ENCODE results near the gene ARID4B. TPM values are rescaled to one million over a fixed set of nuclear protein-coding genes. Genes with fewer than 3 reads are reported as not detected.

ARID4B gene
- total RNA-seq, 4 donors from 2014 or later = 23.6 to 37.9 (median 33.0) TPM

DNA sequence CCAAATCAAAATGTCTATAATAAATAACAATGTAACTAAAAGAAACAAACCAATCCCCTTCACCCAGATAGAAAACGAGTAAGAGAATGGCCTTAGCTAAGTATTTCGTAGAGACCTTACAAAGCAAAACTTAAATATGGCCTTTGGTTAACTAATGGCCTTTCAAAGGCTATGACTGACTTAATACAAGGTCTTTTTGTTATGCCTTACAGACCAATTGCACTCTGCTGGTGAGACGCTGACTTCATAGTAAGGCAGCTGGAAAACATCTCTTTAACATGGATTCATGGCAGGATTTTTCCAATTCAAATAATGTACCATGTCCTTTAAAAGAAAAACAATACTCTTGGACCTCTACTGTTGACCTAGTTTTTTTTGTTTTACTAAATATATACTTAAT, 23.5 kb upstream of the ARID4B start:
- TF ChIP-seq, protein P1, sequence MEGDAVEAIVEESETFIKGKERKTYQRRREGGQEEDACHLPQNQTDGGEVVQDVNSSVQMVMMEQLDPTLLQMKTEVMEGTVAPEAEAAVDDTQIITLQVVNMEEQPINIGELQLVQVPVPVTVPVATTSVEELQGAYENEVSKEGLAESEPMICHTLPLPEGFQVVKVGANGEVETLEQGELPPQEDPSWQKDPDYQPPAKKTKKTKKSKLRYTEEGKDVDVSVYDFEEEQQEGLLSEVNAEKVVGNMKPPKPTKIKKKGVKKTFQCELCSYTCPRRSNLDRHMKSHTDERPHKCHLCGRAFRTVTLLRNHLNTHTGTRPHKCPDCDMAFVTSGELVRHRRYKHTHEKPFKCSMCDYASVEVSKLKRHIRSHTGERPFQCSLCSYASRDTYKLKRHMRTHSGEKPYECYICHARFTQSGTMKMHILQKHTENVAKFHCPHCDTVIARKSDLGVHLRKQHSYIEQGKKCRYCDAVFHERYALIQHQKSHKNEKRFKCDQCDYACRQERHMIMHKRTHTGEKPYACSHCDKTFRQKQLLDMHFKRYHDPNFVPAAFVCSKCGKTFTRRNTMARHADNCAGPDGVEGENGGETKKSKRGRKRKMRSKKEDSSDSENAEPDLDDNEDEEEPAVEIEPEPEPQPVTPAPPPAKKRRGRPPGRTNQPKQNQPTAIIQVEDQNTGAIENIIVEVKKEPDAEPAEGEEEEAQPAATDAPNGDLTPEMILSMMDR (IDR thresholded peaks at IDR 0.05) = no peak
- TF ChIP-seq POLR2A (IDR thresholded peaks at IDR 0.05) = no peak

DNA sequence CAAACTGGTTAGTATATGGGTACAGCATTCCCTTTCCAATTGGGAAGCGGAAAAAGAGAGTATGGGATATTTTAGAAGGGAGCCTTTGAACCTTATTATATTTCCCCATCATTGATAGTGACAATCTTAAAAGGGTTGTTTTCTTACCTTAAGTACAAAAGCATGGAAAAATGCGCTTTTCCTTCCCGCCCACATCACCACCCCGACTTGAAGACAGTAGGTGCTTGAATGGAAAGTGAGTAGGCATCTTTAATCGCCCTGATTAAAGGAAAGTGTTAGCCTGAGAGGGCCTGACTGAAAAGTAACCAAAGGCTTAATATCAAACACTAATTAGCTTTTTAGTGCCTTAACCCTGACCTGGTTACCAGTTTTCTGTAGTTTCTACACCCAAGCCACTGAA, 15.7 kb upstream of the ARID4B start:
- no peak for TF ChIP-seq POLR2A (IDR thresholded peaks at IDR 0.05)
- TF ChIP-seq, protein P1 (IDR thresholded peaks at IDR 0.05) = no peak
- intact Hi-C loops (cut with DNase I; ENCODE audit: low total_unique reads) = no loop called here
- no peak for DNase-seq (ENCODE audit: low spot score in 2 of 2)
- WGBS, 2 donors = 93 to 95% methylated on average over 5 of the region's 5 CpGs
- H3K4me3 ChIP-seq (ENCODE audit: low read depth, poor library complexity, severe bottlenecking) = no peak overlapping the region

More for the DNA sequence above, 23.5 kb upstream of the ARID4B start:
- WGBS, 2 donors = 87% methylated on average over 3 of the region's 3 CpGs
- no peak overlapping the region for H3K4me3 ChIP-seq (ENCODE audit: low read depth, poor library complexity, severe bottlenecking)
- intact Hi-C loops (cut with DNase I; ENCODE audit: low total_unique reads) = no loop called here
- no peak for DNase-seq (ENCODE audit: low spot score in 2 of 2)

DNA sequence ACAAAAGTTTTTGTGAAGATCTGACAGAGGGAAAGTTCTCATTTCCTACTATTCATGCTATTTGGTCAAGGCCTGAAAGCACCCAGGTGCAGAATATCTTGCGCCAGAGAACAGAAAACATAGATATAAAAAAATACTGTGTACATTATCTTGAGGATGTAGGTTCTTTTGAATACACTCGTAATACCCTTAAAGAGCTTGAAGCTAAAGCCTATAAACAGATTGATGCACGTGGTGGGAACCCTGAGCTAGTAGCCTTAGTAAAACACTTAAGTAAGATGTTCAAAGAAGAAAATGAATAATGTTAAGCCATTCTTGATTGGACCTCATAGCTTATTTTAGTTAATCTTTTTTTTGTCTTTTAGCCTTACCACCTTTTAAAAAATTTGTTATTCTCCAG, 14.5 kb upstream of the ARID4B start:
- H3K4me3 ChIP-seq (ENCODE audit: low read depth, poor library complexity, severe bottlenecking) = no peak overlapping the region
- 88 to 90% methylated on average over 3 of the region's 3 CpGs for WGBS, 2 donors
- intact Hi-C loops (cut with DNase I; ENCODE audit: low total_unique reads) = no loop called here
- no peak for TF ChIP-seq POLR2A (IDR thresholded peaks at IDR 0.05)
- TF ChIP-seq, protein P1 (IDR thresholded peaks at IDR 0.05) = no peak
- no peak for DNase-seq (ENCODE audit: low spot score in 2 of 2)

DNA sequence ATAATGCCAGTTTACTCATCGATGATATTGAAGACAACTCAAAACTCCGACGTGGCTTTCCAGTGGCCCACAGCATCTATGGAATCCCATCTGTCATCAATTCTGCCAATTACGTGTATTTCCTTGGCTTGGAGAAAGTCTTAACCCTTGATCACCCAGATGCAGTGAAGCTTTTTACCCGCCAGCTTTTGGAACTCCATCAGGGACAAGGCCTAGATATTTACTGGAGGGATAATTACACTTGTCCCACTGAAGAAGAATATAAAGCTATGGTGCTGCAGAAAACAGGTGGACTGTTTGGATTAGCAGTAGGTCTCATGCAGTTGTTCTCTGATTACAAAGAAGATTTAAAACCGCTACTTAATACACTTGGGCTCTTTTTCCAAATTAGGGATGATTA, 14.1 kb upstream of the ARID4B start:
- no peak for TF ChIP-seq POLR2A (IDR thresholded peaks at IDR 0.05)
- TF ChIP-seq, protein P1 (IDR thresholded peaks at IDR 0.05) = no peak
- intact Hi-C loops (cut with DNase I; ENCODE audit: low total_unique reads) = no loop called here
- 56 to 59% methylated on average over 6 of the region's 6 CpGs for WGBS, 2 donors
- no peak for DNase-seq (ENCODE audit: low spot score in 2 of 2)
- no peak overlapping the region for H3K4me3 ChIP-seq (ENCODE audit: low read depth, poor library complexity, severe bottlenecking)

DNA sequence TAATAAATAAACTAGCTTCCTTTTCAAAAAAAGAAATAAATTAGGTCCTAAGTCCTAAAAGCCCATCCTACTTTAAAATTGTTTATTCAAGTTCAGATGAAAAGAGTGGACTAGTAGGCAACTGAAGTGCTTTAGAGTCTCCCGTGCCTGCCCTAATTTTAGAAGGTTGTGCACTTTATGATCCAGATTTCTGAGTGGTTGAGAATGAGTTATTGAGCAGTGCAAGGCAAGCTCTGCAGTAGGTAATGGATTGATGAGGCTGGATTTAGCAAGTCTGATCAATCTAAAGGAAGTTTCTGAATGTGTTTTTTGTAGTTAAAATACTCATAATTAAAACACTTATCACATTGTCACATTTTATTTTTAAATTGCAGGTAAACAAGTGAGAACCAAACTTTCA, 13.4 kb upstream of the ARID4B start:
- no peak for TF ChIP-seq POLR2A (IDR thresholded peaks at IDR 0.05)
- TF ChIP-seq, protein P1 (IDR thresholded peaks at IDR 0.05) = no peak
- 74 to 81% methylated on average over 1 of the region's 1 CpG for WGBS, 2 donors
- no peak overlapping the region for H3K4me3 ChIP-seq (ENCODE audit: low read depth, poor library complexity, severe bottlenecking)

DNA sequence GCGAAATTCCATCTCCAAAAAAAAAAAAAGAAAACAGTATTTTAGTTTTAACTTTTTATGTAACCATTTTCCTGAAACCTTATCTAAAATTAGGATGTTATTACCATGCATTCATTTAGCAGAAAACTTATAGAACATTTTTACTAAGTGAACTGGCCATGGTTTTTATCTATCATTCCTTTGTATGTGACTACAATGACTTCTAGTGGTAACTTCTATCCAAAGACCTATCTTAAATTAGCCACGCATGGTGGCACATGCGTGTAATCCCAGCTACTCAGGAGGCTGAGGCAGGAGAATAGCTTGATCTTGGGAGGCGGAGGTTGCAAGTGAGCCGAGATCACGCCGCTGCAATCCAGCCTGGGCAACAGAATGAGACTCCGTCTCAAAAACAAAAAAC, 11.8 kb upstream of the ARID4B start:
- intact Hi-C loops (cut with DNase I; ENCODE audit: low total_unique reads) = no loop called here

More for the DNA sequence above, 13.4 kb upstream of the ARID4B start:
- DNase-seq (ENCODE audit: low spot score in 2 of 2) = no peak
- intact Hi-C loops (cut with DNase I; ENCODE audit: low total_unique reads) = no loop called here

More for the DNA sequence above, 11.8 kb upstream of the ARID4B start:
- no peak for DNase-seq (ENCODE audit: low spot score in 2 of 2)
- no peak overlapping the region for H3K4me3 ChIP-seq (ENCODE audit: low read depth, poor library complexity, severe bottlenecking)
- 84% methylated on average over 8 of the region's 8 CpGs for WGBS, 2 donors
- no peak for TF ChIP-seq POLR2A (IDR thresholded peaks at IDR 0.05)
- TF ChIP-seq, protein P1 (IDR thresholded peaks at IDR 0.05) = no peak

Measured in lower leg skin (tissue), 4 donors.